Kasumi-1 (cell line): ENCODE results near the gene GPR17.

ENCODE experiments used
- DNase-seq, 2 experiments: peaks; one replicate each; lab custom pipeline; 2025; lab: John Stamatoyannopoulos, UW

The GPR17 gene

DNA sequence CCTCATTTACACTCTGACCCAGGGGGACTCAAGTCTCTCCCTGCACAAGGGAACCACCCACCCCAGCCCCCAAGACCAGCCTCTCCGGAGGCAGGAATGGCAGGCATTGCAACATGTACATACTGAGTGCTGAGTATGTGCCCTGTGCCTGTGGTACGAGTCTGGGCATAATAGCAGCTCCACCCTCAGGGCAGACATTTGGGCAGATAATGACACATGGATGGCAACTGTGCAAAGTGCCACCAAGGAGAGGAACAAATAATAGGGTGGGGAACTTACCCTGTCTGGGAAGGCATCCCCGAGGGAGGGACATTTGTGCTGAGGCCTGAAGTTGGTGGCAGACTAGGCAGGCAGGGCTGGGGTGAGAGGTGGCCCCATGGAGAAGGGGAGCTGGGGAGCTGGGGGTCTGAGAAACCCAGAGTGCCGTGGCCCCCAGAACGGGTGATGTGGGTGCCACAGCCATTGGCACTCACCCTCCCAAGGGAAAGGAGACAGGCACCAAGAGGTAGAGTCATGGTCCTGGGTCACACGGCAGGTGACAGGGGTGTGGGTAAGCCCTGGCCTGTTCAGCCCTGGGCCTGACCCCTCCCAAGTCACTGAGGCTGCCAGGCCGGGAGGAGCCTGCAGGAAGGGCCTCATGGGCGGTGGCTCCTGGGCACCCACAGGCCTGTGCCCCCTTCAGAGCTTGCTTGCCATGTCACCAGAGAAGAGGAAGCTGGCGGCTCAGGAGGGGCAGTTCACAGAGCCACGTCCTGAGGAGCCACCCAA is 15.7 kb upstream of the GPR17 start:
- no peak for DNase-seq

DNA sequence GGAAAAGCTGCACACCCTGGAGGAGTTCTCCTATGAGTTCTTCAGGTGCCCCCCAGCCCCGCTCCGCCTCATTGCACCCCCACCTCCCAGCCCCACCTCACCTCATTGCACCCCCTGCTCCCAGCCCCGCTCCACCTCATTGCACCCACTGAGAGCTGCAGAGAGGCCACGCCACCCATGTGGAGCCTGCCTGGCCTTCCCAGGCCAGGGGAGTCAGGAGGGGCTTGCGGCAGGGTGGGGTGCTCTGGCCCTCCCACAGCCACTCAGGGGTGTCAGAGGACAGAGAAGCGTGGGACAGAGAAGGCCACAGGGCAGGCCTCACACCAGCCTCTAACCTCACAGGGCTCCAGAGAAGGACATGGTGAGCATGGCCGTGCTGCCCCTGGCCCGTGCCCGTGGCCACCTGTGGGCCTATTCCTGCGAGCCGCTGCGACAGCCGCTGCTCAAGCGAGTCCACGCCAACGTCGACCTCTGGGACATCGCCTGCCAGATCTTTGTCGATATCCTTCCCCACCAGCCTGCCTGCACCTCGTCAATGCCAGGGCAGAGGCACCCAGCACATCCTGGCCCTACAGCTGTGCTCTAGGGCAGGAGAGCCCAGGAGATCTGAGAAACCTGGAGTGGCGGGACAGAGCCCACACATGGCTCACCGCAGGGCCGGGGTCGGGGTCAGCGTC is 15.0 kb upstream of the GPR17 start:
- DNase-seq = no peak

DNA sequence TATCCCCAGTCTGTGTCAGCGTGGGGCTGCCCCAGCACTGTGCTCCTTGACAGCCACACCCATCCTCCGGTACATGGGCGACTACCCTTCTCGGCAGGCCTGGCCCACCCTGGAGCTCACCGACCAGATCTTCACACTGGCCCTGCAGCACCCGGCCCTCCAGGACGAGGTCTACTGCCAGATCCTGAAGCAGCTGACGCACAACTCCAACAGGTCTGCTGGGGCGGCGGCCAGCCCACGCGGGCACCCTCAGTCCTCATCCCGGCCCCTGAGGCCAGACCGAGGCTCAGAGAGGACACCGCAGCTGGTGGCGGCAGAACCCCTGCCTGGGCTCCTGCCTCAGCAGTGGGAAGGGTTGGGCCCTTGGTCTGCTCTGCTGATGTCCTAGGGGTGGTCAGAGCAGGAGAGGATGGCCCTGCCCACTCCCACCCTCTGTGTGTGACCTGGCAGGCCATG is 14.4 kb upstream of the GPR17 start:
- DNase-seq = no peak

DNA sequence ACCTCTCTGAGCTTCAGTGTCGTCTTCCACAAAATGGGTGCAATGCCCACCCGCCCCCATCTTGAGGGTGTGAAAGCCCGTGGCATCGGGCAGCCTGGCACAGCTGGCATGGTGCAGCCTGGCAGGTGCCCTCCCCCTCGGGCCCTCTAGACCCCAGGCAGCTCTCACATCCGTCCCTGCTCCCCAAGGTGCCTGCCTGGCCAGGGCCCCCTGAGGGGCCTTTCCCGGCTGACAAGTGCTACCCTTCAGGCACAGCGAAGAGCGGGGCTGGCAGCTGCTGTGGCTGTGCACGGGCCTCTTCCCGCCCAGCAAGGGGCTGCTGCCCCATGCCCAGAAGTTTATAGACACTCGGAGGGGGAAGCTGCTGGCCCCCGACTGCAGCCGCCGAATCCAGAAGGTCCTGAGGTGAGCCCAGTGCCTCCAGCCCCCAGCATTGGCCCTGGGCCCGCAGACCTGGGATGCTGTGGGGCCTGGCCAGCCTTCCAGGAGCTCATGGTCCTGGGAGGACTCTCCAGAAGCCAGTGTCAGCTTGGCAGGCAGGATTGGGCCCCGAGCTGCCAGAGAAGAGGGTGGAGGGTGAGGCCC is 13.9 kb upstream of the GPR17 start:
- no peak for DNase-seq

DNA sequence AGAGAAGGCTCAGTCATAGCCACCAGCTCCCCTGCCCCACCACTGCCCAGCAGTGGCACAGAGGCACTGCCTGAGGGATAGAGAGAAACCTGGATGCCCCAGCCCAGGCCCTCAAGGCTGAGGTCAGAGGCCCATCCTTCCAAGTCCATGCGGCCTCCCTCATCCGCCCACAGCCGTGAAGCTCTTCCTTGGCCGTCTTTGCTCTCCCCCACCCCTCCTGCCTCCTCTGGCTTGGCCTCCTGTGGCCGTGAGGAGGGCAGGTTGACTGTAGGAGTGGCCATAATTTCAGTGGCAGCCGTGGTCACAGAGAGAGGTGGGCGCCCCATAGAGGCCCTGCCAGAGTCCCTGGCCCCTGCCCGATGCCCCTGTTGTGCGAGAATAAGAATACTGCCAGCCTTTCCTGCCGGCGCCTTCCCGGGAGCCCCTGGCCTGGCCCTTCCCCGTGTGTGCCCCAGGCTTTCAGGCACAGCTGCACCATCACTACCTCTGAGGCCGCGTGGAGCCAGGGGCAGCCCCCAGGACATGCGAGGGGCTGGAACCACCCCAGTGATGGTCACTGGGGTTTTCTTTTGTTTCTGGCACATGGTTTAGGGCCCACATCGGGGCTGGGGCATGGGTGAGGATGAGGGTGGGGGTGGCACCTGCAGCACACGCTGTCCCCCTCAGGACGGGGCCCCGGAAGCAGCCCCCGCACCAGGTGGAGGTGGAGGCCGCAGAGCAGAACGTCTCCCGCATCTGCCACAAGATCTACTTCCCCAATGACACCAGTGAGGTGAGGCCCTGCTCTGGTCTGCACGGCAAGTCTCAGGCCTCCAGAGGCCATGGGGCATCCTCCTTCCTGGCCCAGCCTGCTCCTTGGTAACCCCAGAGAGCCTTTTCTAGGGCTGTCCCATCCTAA is 13.1 kb upstream of the GPR17 start:
- DNase-seq = no peak

DNA sequence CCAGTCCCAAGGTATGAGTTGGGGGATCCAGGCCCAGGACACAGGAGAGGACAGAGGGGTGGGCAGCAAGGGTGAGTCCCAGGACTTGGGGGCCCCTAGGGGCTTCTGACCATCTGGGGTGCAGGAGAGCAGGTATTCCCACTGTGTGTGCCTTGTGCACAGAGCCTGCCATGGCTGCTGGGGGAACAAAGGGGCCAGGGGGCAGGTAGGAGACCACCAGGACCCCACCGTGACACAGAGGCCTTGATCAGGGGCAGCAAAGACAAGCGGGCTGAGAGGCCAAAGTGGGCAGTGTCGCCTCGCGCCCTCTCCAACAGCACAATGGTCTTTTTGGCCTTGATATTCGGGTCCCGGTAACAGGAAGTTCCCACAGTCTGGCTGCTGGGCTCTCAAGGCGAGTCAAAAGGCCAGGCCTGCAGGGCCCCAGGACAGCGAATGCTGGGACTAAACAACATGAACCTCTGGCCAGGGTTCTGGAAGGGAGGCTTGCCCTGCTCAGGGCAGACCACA is 12.3 kb upstream of the GPR17 start:
- no peak for DNase-seq

DNA sequence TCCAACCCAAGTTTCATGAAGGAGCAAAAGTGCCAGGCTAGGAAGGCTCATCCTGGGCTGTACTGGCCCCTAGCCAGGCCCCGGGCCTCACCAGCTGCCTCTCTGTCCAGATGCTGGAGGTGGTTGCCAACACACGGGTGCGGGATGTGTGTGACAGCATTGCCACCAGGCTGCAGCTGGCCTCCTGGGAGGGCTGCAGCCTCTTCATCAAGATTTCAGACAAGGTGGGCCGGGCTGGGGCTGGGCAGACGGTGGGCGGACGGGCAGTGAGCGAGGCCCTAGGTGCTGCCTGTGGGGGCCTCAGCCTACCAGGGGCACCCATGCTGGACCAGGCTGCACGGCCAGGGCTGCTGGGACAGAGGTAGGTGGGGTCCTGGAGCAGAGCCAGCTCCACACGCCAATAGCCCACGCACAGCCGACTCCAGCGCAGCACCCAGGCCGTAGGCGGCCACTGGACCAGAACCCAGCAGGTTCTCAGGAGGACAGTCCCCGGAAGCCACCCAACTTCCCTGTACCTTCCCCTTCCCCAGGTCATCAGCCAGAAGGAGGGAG is 11.8 kb upstream of the GPR17 start:
- no peak for DNase-seq

DNA sequence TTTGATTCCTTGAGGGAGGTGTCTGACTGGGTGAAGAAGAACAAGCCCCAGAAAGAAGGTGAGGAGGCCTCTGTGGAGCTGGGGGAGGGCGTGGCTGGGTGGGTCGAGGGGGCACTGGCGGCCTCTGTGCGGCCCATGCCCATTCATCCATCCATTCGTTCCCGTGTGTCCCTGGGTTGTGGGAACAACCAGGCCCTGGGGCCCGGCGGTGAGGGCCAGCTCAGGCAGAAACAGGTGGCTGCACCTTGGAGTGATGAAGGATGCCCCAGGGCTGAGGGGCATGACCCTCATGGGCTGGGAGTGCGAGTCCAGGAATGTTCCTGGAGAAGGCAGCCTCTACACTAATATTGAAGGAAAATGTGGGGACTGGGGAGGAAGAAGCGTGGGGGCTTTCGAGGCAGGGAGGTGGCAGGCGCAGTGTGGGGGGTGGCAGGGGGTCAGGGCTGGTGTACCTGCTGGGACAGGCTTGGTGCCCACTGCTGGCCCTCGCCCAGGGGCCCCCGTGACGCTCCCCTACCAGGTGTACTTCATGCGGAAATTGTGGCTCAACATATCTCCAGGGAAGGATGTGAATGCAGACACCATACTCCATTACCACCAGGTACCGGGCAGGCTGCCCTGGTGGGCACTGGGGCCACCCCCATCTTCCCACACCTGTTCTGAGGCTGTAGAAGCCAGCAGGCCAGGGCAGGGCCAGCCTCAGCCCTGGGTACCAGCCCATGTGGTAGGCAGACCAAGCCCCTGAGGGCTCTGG is 11.2 kb upstream of the GPR17 start:
- DNase-seq = no peak

DNA sequence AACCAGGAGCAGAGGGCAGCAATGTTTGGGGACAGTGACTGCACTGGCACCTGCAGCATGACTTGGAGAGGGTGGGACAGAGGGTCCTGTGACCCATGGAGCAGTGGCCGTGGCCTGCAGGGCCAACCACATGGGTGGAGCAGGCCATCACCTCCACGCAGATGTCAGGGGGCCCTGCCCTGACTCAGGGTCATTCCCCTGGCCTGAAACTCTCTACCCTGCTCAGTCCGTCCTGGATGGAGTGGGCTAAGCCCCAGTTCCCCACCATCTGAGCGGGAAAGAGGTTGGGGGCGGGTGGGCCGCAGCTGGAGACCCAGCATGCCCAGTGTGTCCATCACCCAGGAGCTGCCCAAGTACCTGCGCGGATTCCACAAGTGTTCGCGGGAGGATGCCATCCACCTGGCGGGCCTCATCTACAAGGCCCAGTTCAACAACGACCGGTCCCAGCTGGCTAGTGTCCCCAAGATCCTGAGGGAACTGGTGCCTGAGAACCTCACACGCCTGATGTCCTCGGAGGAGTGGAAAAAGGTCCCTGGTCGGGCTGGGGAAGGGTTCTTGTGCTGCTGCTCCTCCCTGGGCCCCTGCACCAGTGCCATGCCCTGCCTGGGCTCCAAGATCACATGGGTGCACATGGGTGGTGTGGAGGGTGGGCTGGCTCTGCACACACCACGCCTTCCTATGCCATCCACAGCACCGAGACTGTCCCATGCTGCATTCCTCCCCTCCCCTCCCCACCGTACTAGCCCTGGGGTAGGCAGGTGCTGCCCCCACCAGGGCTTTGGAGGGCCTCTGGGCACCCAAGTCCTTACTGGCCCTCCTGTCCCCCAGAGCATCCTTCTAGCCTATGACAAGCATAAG is 10.3 kb upstream of the GPR17 start:
- no peak for DNase-seq

DNA sequence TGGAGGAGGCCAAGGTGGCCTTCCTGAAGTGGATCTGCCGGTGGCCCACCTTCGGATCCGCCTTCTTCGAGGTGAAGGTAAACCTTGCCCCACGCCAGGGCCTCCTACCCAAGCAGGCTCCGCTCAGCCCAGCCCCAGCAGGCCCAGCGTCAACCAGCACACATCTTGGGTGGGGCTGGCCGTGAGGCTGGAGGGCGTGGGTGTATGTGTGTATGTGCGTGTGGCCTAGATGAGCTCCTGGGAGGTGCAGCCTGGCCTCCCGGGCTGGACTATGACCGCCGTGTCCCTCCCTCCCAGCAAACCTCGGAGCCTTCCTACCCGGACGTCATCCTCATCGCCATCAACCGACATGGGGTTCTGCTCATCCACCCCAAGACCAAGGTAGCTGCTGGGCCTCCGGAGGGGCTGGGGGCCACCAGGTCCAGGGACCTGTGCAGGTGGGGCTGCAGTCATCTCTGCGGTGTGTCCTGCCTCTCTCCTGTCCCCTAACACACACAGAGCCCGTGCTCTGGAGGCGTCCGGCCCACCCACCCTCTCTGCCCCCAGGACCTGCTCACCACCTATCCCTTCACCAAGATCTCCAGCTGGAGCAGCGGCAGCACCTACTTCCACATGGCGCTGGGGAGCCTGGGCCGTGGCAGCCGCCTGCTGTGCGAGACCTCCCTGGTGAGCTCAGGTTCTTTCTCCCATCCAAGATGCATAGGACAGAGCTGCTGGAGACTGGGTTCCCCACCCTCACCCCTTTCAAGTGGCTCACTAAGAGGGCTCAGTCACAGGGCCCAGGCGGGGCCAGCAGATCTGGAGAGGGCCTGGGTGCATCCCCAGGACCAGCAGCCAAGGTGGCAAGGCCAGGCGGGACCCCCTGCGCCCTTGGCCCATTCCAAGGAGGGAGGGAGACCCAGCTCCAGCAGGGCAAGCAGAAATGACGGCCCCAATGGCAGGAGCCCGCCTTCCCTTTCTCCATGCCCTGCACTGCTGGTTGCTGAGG is 9.4 kb upstream of the GPR17 start:
- DNase-seq = no peak

DNA sequence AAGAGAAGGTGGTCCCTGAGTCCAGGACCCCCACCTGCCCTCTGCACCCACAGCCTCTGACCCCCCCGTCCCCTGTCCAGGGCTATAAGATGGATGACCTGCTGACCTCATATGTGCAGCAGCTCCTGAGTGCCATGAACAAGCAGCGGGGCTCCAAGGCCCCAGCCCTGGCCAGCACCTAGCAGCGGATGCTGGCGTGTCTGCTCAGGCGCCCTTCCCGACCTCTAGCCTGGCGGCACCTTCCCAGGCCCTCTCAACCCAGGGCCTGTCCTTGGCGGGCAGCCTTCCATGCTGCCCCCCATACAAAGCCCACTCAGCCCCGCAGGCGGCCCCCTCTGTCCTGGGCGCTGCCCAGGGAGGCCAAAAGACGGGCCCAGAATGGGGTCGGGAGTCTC is 8.7 kb upstream of the GPR17 start:
- no peak for DNase-seq

DNA sequence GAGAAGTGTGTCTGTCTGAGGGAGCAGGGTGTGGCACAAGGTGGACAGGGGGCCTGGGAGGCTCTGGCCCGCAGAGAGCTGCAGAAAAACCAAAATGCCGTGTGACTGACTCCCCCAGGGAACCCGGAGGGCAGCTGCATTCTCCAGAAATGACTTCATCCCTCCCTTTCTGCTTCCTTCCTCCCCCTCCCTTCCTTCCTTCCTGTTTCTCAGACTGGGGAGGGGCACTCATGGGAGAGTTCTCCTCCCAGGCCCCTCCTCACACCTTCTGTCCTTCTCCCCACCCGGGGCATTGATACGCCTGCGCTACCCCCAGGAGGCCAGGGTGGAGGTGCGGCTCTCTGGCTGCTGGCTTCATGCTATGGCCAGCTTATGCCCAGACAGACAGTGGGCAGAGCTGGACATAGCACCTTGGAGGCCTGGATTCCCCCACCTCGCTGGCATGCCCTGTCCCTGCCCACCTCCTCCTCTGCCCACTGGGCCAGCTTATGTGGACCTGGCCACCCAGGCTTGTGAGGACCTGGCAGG is 8.2 kb upstream of the GPR17 start:
- DNase-seq = peak; percentile 42 to 69

DNA sequence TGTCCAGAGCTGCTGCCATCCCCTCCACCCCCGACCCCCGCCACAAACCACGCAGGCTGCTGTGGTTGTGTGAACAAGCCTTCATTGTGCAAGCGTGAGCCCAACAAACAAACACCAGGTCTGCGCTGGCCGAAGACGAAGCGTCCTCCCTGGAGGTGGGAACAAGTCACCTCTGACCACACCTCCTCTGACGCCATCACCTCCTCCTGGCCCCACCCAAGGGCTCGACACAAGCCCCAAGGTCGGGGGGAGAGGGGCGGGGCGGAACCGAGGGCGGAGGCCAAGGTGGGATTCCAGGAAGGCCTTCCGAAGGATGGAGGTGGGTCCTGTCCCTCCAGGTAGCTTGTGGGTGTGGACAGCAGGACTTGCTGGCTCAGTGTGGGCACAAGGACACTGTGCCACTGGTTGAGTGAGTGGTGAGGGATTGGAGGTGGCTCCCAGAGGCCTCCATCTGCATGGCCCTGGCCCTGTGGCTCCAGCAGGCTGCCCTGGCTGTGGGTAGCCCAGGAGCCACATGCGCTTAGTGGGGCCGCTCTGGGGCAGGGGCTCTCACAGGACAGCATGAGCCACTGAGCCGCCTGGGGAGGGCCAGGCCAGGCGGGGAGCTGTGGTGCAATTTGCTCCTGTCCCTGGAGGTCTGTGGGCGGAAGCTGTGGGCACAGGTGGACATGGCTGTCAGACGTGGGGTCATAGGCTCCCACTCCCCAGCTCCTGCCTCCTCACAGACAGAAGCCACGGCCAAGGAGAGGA is 7.4 kb upstream of the GPR17 start:
- no peak for DNase-seq

DNA sequence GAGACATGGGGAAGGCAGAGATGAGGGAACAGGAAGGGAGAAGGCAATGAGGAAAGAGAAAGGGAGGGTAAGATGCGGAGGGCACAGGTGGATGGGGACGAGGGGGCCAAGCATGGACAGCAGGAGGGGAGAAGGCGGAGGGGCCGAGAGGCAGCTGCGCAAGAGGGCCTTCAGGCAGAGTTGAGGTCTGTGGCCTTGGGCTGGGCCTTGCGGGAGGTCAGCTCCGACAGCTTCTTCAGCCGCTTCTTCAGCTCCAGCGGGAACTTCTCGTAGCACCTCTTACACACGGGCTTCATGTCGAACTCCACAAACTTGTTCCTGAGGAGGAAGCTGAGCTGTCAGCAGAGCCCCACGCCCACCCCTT is 6.9 kb upstream of the GPR17 start:
- no peak for DNase-seq

DNA sequence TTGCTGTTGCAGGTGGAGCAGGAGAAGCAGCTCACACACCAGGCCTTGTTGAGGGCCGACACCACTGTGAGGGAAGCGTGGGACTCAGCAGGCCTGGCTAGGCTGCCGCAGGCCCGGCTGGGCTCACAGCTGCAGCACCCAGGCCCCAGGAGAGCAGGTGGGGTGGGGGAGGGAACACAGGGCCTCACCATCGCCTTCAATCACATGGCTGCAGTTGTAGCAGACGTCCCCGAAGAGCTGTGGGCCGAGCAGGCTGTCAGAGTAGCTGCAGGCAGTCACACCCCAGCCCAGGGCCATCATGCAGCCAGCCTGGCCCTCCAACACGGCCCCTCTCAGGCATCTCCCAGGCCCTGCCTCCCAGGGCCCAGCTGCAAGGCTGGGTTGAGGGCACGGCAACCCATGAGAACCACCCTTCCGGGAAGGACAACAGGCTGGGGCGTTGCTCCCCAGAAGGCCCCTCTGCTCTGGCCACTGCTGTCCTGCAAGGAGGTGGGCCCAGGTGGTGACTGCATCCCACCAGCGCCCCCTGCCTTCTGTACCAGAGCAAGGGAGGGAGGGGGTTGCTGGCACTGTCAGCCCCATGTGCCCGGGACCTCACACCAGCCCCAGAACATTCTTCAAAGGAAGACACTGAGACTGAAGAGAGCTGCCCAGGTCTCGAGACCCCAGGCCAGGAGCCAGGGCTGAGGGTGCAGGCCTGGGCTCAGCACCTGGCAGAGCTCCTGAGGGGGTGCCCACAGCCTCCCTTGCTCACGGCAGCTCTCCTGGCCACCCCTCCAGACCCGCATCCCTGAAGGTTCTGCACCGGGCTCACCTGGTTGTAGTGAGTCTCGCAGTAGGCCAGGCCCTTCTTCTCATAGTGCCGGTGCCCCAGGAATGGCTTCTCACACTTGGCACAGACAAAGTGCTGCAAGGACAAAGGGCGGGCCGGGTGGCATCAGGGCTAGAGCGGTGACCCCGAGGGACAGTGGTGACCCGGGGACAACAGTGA is 5.6 kb upstream of the GPR17 start:
- DNase-seq = no peak

DNA sequence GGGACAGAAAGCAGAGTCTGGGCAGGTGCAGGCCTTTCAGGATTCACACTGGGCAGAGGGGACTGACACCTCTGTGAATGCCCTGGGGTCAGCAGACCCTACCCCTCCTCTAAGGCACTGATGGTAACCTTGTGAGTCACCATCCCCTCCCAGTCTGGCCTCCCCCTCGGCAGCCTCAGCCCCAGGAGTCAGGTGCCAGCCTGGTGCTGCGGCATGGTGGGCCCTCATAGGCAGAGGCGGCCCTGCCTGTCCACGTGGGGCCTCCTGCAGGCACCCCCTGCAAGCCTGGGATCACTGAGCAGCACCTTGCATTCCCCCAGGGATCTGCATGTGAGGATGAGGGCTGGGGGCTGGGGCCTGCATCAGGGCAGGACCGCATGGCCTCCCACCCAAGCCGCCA is 4.8 kb upstream of the GPR17 start:
- DNase-seq = no peak
